Mesothelial cell of epicardium (in vitro differentiated cells): ENCODE measurements around the gene SLC29A4. TPM values are rescaled to one million over a fixed set of nuclear protein-coding genes. Genes with fewer than 3 reads are reported as not detected.
"Not testable (repeated sequence)": the region's sequence is repeated elsewhere in the genome, so short reads cannot be mapped to it uniquely, and the experiment has no call there.

Source experiments
- DNase-seq, 2 experiments: peaks; one replicate each; pipeline ENCODE4 v3.0.0; 2021; ENCODE audit warnings: low spot score in 2 of 2; ENCODE audit not compliant: unreplicated experiment in 2 of 2
- H3K27ac Mint-ChIP-seq: 2 replicates; pipeline ENCODE4 v1.8.0; 2021; ENCODE audit warnings: mixed read lengths
- H3K27me3 Mint-ChIP-seq: 2 replicates; pipeline ENCODE4 v1.8.0; 2021; ENCODE audit warnings: low read depth, mixed read lengths
- H3K36me3 Mint-ChIP-seq: 2 replicates; pipeline ENCODE4 v1.8.0; 2021; ENCODE audit warnings: mixed read lengths
- H3K4me1 Mint-ChIP-seq: 2 replicates; pipeline ENCODE4 v1.8.0; 2021; ENCODE audit warnings: mixed read lengths
- H3K4me3 Mint-ChIP-seq: 2 replicates; pipeline ENCODE4 v1.8.0; 2021; ENCODE audit warnings: mild to moderate bottlenecking, moderate library complexity, mixed read lengths
- H3K9me3 Mint-ChIP-seq: 2 replicates; pipeline ENCODE4 v1.8.0; 2021; ENCODE audit warnings: mixed read lengths
- total RNA-seq: library from RNA; stranded (reverse); gene quantifications from 3 replicates; pipeline ENCODE4 v1.2.1, GENCODE V29; 2021
- TF ChIP-seq, protein P1 (sequence below): fragments of 200-600 bp; sonication (generic); IDR thresholded peaks from one replicate; pipeline ENCODE4 v1.5.0; 2021; ENCODE audit warnings: antibody characterized with exemption; ENCODE audit not compliant: unreplicated experiment

SLC29A4 gene
- total RNA-seq, 1 donor from 2014 or later, result 37.9 TPM

DNA sequence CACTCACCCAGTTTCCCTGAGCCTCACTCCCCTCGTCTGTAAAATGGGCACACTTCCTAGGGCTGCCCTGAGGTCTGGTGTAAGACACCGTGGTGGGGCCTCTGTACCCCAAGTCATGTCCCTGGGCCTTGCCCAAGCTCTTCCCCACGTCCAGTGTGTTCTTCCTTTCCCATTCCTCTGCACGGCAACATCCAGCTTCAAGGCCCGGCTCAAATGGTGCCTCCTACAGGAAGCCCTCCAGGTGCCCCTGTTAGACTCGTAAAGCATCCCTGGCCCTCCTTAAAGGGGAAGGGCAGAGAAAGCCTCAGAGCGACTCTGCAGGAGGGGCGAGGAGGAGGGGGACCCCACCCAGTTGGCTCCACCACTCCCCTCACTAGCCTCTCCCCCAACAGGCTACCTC, 8.6 kb downstream of the SLC29A4 start:
- H3K27me3 Mint-ChIP-seq, result no peaks in the 10 kb centered on the region
- H3K36me3 Mint-ChIP-seq, result peaks cover 33% of the 10 kb centered on the region
- no peak overlapping the region for H3K27ac Mint-ChIP-seq
- TF ChIP-seq, protein P1, sequence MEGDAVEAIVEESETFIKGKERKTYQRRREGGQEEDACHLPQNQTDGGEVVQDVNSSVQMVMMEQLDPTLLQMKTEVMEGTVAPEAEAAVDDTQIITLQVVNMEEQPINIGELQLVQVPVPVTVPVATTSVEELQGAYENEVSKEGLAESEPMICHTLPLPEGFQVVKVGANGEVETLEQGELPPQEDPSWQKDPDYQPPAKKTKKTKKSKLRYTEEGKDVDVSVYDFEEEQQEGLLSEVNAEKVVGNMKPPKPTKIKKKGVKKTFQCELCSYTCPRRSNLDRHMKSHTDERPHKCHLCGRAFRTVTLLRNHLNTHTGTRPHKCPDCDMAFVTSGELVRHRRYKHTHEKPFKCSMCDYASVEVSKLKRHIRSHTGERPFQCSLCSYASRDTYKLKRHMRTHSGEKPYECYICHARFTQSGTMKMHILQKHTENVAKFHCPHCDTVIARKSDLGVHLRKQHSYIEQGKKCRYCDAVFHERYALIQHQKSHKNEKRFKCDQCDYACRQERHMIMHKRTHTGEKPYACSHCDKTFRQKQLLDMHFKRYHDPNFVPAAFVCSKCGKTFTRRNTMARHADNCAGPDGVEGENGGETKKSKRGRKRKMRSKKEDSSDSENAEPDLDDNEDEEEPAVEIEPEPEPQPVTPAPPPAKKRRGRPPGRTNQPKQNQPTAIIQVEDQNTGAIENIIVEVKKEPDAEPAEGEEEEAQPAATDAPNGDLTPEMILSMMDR, result no peak
- no peaks in the 10 kb centered on the region for H3K4me1 Mint-ChIP-seq
- no peak overlapping the region for H3K4me3 Mint-ChIP-seq
- DNase-seq, result no peak
- peaks cover 4% of the 10 kb centered on the region for H3K9me3 Mint-ChIP-seq

DNA sequence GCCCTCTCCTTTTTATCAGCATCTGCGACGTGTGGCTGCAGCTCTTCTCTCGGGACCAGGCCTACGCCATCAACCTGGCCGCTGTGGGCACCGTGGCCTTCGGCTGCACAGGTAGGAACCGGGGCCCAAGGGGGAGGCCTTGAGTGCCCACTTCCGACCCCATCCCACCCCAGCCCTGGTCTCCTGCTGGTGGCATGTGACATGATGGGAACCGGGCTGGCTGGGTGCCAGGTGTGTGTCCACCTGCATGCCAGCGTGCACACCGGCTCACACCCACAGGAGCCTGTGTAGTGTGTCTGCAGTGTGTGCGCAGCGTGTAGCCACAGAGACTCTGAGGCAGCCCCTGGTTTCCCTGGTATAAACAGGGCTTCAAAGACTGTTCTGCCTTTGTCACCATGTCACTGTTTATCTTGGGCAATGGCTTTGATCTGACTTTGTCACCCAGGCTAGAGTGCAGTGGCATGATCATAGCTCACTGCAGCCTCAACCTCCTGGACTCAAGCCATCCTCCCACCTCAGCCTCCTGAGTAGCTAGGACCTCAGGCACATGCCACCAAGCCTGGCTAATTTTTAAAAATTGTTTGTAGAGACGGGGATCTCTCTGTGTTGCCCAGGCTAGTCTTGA, 9.1 kb downstream of the SLC29A4 start:
- H3K4me1 Mint-ChIP-seq, H3K27ac Mint-ChIP-seq, H3K9me3 Mint-ChIP-seq, DNase-seq, H3K4me3 Mint-ChIP-seq, H3K27me3 Mint-ChIP-seq: not testable (repeated sequence)
- H3K36me3 Mint-ChIP-seq, result peaks cover 33% of the 10 kb centered on the region

DNA sequence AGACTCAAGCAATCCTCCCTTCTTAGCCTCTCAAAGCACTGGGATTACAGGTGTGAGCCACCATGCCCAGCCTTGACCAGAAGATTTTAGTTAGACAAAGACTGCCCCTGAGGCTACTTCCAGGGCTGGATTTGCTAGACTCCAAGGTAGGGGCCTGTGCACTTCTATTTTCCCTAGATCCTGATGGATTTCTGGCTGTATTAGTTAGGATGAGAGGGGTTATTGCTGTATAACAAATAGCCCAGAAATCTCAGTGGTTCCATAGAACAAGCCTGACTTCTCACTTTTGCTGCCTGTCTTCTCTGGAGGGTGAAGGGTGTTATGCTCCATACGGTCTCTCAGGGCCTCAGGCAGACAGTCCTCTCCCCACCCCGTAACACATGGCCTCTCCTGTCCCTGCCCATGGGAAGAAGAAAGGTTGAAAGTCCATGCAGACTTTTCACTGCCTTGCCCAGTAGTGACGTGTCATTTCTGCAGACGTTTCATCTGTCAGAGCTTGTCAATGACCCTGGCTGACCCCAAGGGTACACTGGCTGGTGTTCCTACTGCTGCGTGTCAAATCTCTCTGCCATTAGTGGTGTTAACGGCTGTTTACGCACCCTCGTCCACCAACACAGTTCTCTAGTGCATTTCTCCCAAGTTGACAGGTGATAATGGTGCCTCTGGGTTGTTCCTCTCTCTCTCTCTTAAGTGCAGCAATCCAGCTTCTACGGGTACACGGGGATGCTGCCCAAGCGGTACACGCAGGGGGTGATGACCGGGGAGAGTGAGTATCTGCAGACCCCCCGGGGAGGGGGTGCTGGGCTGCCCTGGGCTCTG, 11.6 kb downstream of the SLC29A4 start:
- no peak for DNase-seq
- peaks cover 41% of the 10 kb centered on the region for H3K36me3 Mint-ChIP-seq
- no peak overlapping the region for H3K4me3 Mint-ChIP-seq
- no peaks in the 10 kb centered on the region for H3K27me3 Mint-ChIP-seq
- H3K27ac Mint-ChIP-seq, result no peak overlapping the region
- TF ChIP-seq, protein P1, result no peak
- H3K9me3 Mint-ChIP-seq, result peaks cover 4% of the 10 kb centered on the region
- peaks cover 7% of the 10 kb centered on the region for H3K4me1 Mint-ChIP-seq

DNA sequence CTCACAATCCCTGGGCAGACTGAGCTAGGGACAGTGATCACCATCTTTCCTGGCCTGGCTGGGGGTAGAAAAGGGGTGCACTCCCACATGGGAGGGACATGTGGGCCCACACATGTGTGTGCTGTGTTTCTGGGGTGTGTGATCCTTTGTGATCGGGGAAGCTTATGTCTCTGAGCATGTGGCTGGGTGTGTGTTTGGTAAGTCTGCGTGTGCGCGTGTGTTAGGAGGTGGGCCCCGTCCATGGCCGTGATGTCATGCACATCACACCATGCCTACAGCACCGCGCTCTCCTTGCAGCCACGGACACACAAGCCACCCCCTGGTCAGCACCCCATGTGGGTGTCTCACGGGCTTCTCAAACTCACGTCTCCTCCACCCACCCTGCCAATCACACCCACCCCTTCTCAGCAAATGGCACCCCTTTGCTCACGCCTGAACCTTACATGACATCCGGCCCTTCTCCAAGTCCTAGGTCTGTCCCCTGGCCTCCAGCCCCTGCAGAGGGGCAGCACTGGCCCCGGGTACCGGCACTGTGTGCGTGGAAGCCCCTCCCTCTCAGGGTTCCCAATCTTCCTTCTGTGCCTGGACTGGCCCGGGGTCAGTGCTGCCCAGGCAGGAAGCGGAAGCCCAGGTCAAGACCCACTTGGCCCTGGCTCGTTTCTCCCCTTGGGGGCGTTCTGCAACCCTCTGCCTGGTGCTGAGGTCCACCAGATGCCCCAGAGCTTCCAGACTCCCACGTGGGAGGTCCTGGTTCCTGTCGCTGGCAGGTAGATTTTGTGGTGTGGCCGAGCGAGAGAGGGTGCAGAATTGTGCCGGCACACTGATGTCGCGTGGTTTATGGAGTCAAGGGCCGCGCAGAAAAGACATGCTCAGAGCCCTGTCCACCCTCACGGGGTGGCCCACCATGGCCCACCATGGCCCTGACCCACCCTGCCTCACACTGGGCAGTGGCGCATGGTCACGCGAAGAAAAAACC, 12.6 kb downstream of the SLC29A4 start:
- H3K27ac Mint-ChIP-seq, result no peak overlapping the region

DNA sequence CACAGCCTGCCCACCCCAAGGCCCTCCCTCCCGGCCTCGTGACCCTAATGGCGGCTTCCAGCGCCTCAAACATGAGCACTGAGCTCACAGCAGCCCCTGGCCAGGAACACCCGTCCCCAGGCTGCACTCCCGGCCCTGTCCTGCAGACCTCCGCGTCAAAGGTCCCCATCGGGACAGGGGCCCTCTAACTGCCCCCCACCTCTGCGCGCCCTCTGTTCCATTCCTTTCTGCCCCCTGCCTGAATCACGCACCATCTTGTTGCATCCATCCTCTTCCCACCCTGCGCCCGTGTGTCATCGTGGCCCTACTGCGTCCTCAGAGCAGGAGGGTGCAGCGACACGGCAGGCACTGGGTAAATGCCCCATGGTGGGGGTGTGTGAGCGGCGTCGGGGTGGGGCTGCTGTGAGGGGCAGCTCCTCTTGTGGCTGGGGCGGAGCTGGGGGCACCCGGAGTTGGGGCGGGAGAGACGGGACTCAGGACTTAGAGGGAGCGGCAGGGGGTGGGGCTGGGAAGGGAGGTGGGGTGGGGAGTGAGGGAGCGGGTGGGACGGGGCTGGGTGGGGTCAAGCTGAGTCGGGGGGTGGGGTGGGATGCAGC, 13.4 kb downstream of the SLC29A4 start:
- TF ChIP-seq, protein P1, result no peak
- Mint-ChIP-seq H3K27ac (no peak overlapping the region), H3K36me3 (peaks cover 45% of the 10 kb centered on the region), H3K4me3 (peak overlapping the region; percentile 22), H3K9me3 (peaks cover 4% of the 10 kb centered on the region), H3K27me3 (no peaks in the 10 kb centered on the region), H3K4me1 (peaks cover 7% of the 10 kb centered on the region)
- no peak for DNase-seq

More for the DNA sequence above, 12.6 kb downstream of the SLC29A4 start:
- Mint-ChIP-seq H3K9me3 (peaks cover 4% of the 10 kb centered on the region), H3K4me3 (no peak overlapping the region), H3K36me3 (peaks cover 44% of the 10 kb centered on the region), H3K4me1 (peaks cover 7% of the 10 kb centered on the region), H3K27me3 (no peaks in the 10 kb centered on the region)
- TF ChIP-seq, protein P1, result no peak
- DNase-seq, result no peak
